AG08395 (cell line): ENCODE results near the gene PATJ.

Experiments
- DNase-seq: peaks from one replicate; pipeline ENCODE4 v3.0.0; 2012; ENCODE audit warnings: mixed read lengths, low spot score

Gene PATJ

GRCh38 chr1:62054188-62054587 is 311.9 kb downstream of the PATJ start:
- no peak for DNase-seq

- no peak for DNase-seq
Measured at GRCh38 chr1:62057230-62057629, 314.9 kb downstream of the PATJ start.

GRCh38 chr1:62057641-62058290 is 315.5 kb downstream of the PATJ start:
- no peak for DNase-seq

- no peak for DNase-seq
Measured at GRCh38 chr1:62058956-62059355, 316.7 kb downstream of the PATJ start.

DNA sequence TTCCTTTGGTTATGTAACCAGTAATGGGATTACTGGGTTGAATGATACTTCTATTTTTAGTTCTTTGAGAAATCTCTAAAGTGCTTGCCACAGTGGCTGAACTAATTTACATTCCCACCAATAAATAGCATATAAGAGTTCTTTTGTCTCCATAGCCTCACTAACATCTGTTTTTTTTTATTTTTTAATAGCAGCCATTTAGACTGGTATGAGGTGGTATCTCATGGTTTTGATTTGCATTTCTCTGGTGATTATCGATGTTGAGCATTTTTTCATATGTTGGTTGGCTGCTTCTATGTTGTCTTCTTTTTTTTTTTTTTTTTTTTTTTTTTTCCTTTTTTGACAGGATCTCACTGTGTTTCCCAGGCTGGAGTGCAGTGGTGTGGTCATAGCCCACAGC is 319.8 kb downstream of the PATJ start:
- DNase-seq, result no peak

DNA sequence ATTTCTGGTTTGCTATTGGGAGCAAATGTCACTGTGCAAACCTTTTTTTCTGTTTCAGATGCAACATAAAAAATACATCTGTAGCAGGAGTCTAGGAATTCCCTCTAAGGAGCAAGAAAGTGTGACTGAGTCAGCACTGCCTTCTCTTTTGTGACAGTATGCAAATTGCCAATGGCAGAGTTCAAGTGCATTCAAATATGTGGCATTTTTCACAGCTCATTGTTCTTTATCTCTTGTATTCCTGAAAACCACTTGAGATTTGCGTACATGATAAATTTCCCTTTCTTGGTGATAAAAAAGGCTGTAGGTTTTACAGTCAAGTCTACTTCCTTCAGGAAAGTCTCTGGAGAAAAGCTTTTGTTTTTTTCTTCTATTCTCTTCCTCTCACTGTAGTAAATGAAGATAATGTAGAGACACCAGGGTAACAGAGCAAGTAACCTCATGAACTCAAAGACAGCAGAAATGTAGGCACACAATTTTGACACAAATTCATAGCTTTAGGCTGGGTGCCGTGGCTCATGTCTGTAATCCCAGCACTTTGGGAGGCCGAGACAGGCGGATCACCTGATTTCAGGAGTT is 322.6 kb downstream of the PATJ start:
- no peak for DNase-seq

GRCh38 chr1:62066713-62067112 is 324.4 kb downstream of the PATJ start:
- DNase-seq, result no peak

DNA sequence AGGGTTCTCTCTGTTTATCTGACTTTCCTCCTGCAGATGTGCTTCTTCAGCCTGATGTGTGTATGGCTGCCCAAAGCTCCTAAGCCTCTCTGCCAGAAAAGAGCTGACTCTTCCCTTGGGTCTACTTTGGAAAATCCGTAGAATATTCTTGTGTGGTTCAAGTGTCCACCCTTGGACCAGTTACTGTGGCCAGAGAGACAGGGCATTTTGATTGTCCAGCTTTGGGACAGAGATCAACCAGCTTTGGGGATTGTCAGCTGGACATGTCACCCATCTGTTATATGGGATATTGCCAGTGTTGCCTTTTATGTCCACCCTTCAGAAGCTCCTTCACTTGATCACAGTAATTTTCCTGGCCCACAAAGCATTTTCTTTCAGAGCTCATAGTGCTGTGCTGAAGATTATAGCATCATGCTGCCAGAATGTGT is 326.1 kb downstream of the PATJ start:
- no peak for DNase-seq

GRCh38 chr1:62068978-62069377 is 326.7 kb downstream of the PATJ start:
- DNase-seq, result no peak

- DNase-seq, result peak; percentile 31
Measured at GRCh38 chr1:62070384-62071011, 328.2 kb downstream of the PATJ start.

DNA sequence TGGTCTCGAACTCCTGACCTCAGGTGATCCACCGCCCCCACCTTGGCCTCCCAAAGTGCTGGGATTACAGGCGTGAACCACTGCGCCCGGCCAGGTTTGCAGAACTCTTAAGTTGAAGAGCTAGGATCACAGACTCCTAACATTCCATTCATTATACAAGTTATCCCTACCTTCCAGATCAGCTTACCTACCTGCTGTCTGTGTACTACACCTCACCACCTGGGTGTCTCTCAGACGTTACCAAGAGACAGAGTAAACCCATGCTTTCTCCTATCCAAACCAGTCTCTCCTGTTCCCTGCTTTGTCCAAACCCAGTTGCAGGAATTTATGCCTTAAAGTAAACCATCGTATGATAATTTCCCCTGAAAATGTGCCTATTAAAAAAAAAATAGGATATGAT is 329.4 kb downstream of the PATJ start:
- DNase-seq, result no peak

- DNase-seq, result no peak
Measured at GRCh38 chr1:62076286-62076685, 334.0 kb downstream of the PATJ start.

GRCh38 chr1:62077821-62078220 is 335.5 kb downstream of the PATJ start:
- DNase-seq, result no peak

DNA sequence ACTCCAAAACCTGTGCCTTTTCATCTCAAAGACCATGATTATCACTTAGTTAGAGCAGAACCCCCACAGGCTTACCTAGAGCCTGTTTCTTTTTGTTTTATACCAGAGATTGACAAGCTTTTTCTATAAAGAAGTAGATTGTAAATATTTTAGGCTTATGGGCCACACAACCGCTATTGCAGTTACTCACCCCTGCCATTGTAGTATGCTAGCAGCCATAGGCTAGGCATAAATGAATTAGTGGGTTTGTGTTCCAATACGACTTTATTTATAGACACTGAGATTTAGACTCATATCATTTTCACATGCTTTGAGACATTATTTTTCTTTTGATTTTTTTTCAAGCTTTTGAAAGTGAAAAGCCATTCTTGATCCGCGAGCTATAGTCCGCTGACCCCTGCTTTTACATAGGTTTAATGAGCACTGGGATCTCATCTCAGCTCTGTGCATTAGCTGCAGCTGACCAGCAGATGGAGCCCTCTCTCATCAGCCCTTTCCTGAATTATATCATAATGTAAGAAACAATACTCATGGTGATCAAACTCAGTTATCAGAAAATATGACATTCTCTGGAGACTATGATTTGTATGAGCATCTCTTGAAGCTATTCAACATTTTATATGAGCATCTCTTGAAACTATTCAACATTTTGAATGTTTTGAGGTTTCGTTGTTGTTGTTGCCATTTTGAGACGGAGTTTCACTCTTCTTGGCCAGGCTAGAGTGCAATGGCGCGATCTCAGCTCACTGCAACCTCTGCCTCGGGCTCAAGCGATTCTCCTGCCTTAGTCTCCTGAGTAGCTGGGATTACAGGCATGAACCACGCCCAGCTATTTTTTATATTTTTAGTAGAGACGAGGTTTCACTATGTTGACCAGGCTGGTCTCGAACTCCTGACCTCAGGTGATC is 340.4 kb downstream of the PATJ start:
- peak; percentile 62 for DNase-seq

DNA sequence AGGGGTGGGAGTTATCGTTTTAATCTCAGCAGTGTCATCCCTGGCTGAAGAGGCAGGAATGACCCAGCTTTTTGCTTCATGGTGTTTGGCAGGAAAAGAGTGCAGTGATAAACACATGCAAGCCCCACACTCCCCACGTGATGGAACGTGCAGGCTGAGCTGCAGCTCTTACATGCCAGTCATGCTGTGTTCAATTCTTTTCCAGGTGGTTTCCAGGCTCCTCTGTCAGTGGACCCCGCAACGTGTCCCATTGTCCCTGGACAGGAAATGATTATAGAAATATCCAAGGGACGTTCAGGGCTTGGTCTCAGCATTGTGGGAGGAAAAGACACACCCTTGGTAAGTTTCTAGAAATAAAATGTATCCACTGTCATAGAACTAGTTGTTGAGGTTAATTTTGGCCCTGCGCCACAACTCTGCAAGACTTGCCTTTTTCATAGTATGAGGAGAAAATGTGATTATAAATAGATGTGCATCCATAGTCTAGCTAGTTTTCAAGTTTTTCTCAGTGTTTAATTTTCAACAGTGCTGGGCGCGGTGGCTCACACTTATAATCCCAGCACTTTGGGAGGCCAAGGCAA is 342.1 kb downstream of the PATJ start:
- DNase-seq, result no peak

DNA sequence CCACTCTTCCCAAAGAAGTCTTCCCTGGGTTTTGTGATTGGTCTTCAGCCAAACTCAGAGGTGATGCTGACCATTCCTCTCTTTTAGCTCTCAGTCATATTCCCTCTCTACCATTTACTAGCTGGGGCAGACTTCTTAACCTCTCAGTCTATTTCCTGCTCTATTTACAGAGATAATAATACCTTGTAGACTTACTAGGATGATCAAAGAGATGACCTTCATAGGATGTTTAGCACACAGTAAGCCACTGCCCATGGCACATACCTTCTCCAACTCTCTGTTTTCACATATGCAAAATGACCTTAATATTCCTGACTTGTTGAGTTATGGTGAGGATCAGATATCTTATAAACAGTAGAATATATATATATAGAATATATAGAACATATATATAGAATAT is 346.2 kb downstream of the PATJ start:
- DNase-seq, result no peak

GRCh38 chr1:62089570-62089969 is 347.3 kb downstream of the PATJ start:
- DNase-seq, result no peak

DNA sequence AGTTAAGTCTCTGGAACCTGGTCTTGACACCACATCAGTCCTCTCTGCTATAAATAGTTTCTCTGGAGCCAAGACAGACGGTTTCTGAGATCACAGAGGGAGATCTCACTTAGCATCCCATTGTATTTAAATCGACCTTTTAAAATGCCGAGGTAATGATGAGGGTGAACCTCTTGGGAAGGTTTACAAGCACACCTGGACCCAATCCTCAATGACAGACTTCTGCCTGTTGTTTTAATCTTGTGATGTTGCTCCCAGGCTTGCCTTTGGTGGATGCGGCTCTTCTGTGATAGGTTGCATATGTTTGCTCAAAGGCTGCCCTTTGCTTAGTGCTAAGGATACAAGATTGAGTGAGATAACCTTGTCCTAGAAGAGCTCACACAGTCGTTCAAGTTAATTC is 347.7 kb downstream of the PATJ start:
- DNase-seq, result no peak

DNA sequence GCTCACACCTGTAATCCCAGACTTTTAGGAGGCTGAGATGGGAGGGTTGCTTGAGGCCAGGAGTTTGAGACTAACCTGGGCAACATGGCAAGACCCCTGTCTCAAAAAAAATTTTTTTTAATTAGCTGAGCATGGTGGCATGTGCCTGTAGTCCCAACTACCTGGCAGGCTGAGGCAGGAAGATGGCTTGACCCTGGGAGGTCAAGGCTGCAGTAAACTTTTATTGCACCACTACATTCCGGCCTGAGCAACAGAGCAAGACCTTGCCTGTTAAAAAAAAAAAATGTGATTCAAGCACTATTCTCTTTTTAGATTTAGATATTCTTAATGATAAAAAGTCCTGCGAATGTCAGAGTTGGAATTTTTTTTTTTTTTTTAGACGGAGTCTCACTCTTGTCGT is 349.8 kb downstream of the PATJ start:
- no peak for DNase-seq

GRCh38 chr1:62093261-62093660 is 351.0 kb downstream of the PATJ start:
- DNase-seq, result no peak

GRCh38 chr1:62097464-62097863 is 355.2 kb downstream of the PATJ start:
- no peak for DNase-seq

DNA sequence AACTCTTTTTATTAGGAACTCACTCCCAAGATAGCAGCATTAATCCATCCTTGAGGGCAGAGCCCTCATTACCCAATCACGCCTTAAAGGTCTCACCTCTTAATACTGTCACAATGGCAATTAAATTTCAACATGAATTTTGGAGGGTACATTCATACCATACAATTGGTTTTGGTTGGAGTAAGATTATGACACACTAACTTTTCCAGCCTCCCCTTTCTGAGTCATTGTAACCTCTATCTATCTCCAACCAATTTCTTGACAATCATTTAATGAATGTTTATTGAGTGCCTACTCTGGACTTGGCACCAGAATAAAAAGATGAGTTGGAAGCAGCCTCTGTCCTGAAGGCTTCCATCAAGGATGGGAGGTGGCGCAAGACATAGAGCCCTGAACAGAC is 358.2 kb downstream of the PATJ start:
- DNase-seq, result no peak
